Skeletal muscle tissue (tissue), 4 donors: ENCODE results near the gene KIAA0232. TPM values are rescaled to one million over a fixed set of nuclear protein-coding genes. Genes with fewer than 3 reads are reported as not detected.

Experiments used
- H3K27ac ChIP-seq: one replicate; pipeline ENCODE4 v1.7.0; 2013; ENCODE audit warnings: mild to moderate bottlenecking, low read depth, low read length, inconsistent platforms
- H3K27me3 ChIP-seq, 3 donors: one replicate each; pipeline ENCODE4 v1.7.0; 2013; ENCODE audit warnings: low read length in 3 of 3; ENCODE audit not compliant: control insufficient read depth in 3 of 3, insufficient read depth in 3 of 3
- H3K36me3 ChIP-seq, 3 donors: one replicate each; pipeline ENCODE4 v1.7.0; 2013; ENCODE audit warnings: low read length in 3 of 3; ENCODE audit not compliant: control insufficient read depth in 3 of 3, insufficient read depth in 3 of 3
- H3K4me1 ChIP-seq, 3 donors: one replicate each; pipeline ENCODE4 v1.7.0; 2013; ENCODE audit warnings: low read length in 3 of 3, mild to moderate bottlenecking in 3 of 3; ENCODE audit not compliant: control insufficient read depth in 3 of 3, insufficient read depth in 3 of 3
- H3K4me3 ChIP-seq, 3 donors: one replicate each; pipeline ENCODE4 v1.7.0; 2013; ENCODE audit warnings: low read length in 3 of 3
- H3K9ac ChIP-seq, 3 donors: one replicate each; pipeline ENCODE4 v1.7.0; 2013; ENCODE audit warnings: low read length in 3 of 3, mild to moderate bottlenecking in 3 of 3, moderate library complexity in 2 of 3, low read depth in 1 of 3
- H3K9me3 ChIP-seq, 3 donors: one replicate each; pipeline ENCODE4 v1.7.0; 2013; ENCODE audit warnings: low read length in 3 of 3; ENCODE audit not compliant: control insufficient read depth in 3 of 3
- total RNA-seq: library from RNA; depleted of rRNA; stranded (reverse); fragments of >200 nt; gene quantifications from one replicate; pipeline ENCODE4 v1.2.3, GENCODE V29; 2014
- donor health status: Osteomylitis.

The KIAA0232 gene
- total RNA-seq, 1 donor from 2014 or later, result 12.5 TPM

GRCh38 chr4:6747294-6748051 lies 35.1 kb upstream of the KIAA0232 start:
- Histone ChIP-seq H3K9ac (no peak overlapping the region), H3K4me1 (peaks cover 15 to 25% (median 16%) of the 10 kb centered on the region in 3 donors), H3K9me3 (no peaks in the 10 kb centered on the region), H3K36me3 (no peaks in the 10 kb centered on the region), H3K27ac (no peak overlapping the region), H3K27me3 (no peaks in the 10 kb centered on the region), H3K4me3 (no peak overlapping the region)

- no peaks in the 10 kb centered on the region for H3K9me3 ChIP-seq
- H3K27me3 ChIP-seq, result no peaks in the 10 kb centered on the region
- no peak overlapping the region for H3K4me3 ChIP-seq
- H3K4me1 ChIP-seq, result peaks cover 15 to 25% (median 16%) of the 10 kb centered on the region in 3 donors
- H3K9ac ChIP-seq, result no peak overlapping the region
- no peaks in the 10 kb centered on the region for H3K36me3 ChIP-seq
- no peak overlapping the region for H3K27ac ChIP-seq
These were observed 34.2 kb upstream of the KIAA0232 start for GRCh38 chr4:6748286-6748685.

- Histone ChIP-seq H3K27ac (peak overlapping the region; percentile 2), H3K4me3 (peak overlapping the region in 1 of 3 donors; percentile 41), H3K9me3 (no peaks in the 10 kb centered on the region), H3K27me3 (no peaks in the 10 kb centered on the region), H3K36me3 (no peaks in the 10 kb centered on the region), H3K4me1 (peaks cover 15 to 25% (median 16%) of the 10 kb centered on the region in 3 donors), H3K9ac (peak overlapping the region in 1 of 3 donors; percentile 70)
These were observed 33.0 kb upstream of the KIAA0232 start for GRCh38 chr4:6749340-6750171.

- no peaks in the 10 kb centered on the region for H3K27me3 ChIP-seq
- H3K9ac ChIP-seq, result no peak overlapping the region
- no peaks in the 10 kb centered on the region for H3K9me3 ChIP-seq
- no peaks in the 10 kb centered on the region for H3K36me3 ChIP-seq
- peaks cover 15 to 25% (median 16%) of the 10 kb centered on the region in 3 donors for H3K4me1 ChIP-seq
- no peak overlapping the region for H3K27ac ChIP-seq
- H3K4me3 ChIP-seq, result no peak overlapping the region
These were observed 32.0 kb upstream of the KIAA0232 start for GRCh38 chr4:6750286-6751221.

- Histone ChIP-seq H3K27ac (no peak overlapping the region), H3K9ac (no peak overlapping the region), H3K27me3 (no peaks in the 10 kb centered on the region), H3K36me3 (no peaks in the 10 kb centered on the region), H3K9me3 (no peaks in the 10 kb centered on the region), H3K4me1 (peaks cover 15 to 24% (median 16%) of the 10 kb centered on the region in 3 donors), H3K4me3 (no peak overlapping the region)
These were observed 30.7 kb upstream of the KIAA0232 start for GRCh38 chr4:6751611-6752485.

- Histone ChIP-seq H3K4me1 (peaks cover 14 to 18% (median 16%) of the 10 kb centered on the region in 3 donors), H3K27ac (no peak overlapping the region), H3K9me3 (no peaks in the 10 kb centered on the region), H3K9ac (no peak overlapping the region), H3K27me3 (no peaks in the 10 kb centered on the region), H3K36me3 (no peaks in the 10 kb centered on the region), H3K4me3 (no peak overlapping the region)
These were observed 30.1 kb upstream of the KIAA0232 start for GRCh38 chr4:6752486-6752829.

GRCh38 chr4:6753103-6753560 lies 29.4 kb upstream of the KIAA0232 start:
- H3K36me3 ChIP-seq, result no peaks in the 10 kb centered on the region
- peaks cover 10 to 13% (median 11%) of the 10 kb centered on the region in 3 donors for H3K4me1 ChIP-seq
- no peak overlapping the region for H3K4me3 ChIP-seq
- no peaks in the 10 kb centered on the region for H3K27me3 ChIP-seq
- H3K9me3 ChIP-seq, result no peaks in the 10 kb centered on the region
- no peak overlapping the region for H3K27ac ChIP-seq
- H3K9ac ChIP-seq, result no peak overlapping the region

- Histone ChIP-seq H3K9me3 (no peaks in the 10 kb centered on the region), H3K9ac (no peak overlapping the region), H3K4me1 (peaks cover 8 to 11% (median 10%) of the 10 kb centered on the region in 3 donors), H3K4me3 (no peak overlapping the region), H3K27ac (no peak overlapping the region), H3K36me3 (no peaks in the 10 kb centered on the region), H3K27me3 (no peaks in the 10 kb centered on the region)
These were observed 28.6 kb upstream of the KIAA0232 start for GRCh38 chr4:6753891-6754290.
